Measurements from ENCODE around the gene UQCRFS1. TPM values are rescaled to one million over a fixed set of nuclear protein-coding genes. Genes with fewer than 3 reads are reported as not detected.

The UQCRFS1 gene
- total RNA-seq, 1 experiment from 2014 or later, result 44.4 TPM

- Mint-ChIP-seq H3K4me1 (ENCODE audit: insufficient read depth, unreplicated experiment) (no peaks in the 10 kb centered on the region), H3K9me3 (ENCODE audit: unreplicated experiment) (peaks cover 17% of the 10 kb centered on the region), H3K36me3 (ENCODE audit: insufficient read depth, unreplicated experiment) (no peaks in the 10 kb centered on the region), H3K27ac (ENCODE audit: low read depth, unreplicated experiment) (no peak overlapping the region), H3K27me3 (ENCODE audit: insufficient read depth, unreplicated experiment) (no peaks in the 10 kb centered on the region), H3K4me3 (ENCODE audit: unreplicated experiment) (no peak overlapping the region)
- BruUV-seq (replicated peaks), result no TSS peak
- DNase-seq (ENCODE audit: unreplicated experiment), result peak; percentile 36
- no peak for TF ChIP-seq CTCF (IDR thresholded peaks at IDR 0.05; ENCODE audit: unreplicated experiment)
- POLR2A ChIA-PET, result no interaction called here
- CTCF ChIA-PET, result interaction anchor here (0.7 kb wide), 1 partner anchor 324 kb away, joined by 3 read pairs; no protein-coding TSS in a partner anchor
- intact Hi-C loops (cut with micrococcal nuclease), result no loop called here
Observed at GRCh38 chr19:29191005-29191404, 21.9 kb downstream of the UQCRFS1 start.

GRCh38 chr19:29189033-29189360, 24.0 kb downstream of the UQCRFS1 start:
- Mint-ChIP-seq H3K27me3 (ENCODE audit: insufficient read depth, unreplicated experiment) (no peaks in the 10 kb centered on the region), H3K9me3 (ENCODE audit: unreplicated experiment) (peaks cover 17% of the 10 kb centered on the region), H3K36me3 (ENCODE audit: insufficient read depth, unreplicated experiment) (no peaks in the 10 kb centered on the region), H3K27ac (ENCODE audit: low read depth, unreplicated experiment) (no peak overlapping the region), H3K4me1 (ENCODE audit: insufficient read depth, unreplicated experiment) (no peaks in the 10 kb centered on the region), H3K4me3 (ENCODE audit: unreplicated experiment) (no peak overlapping the region)
- intact Hi-C loops (cut with micrococcal nuclease), result no loop called here
- DNase-seq (ENCODE audit: unreplicated experiment), result peak; percentile 18
- ChIA-PET CTCF (interaction anchor here (0.8 kb wide), 1 partner anchor 10 kb away, joined by 4 read pairs; no protein-coding TSS in a partner anchor), POLR2A (interaction anchor here (0.6 kb wide), 1 partner anchor 18 kb away, joined by 3 read pairs; no protein-coding TSS in a partner anchor)
- no peak for TF ChIP-seq CTCF (IDR thresholded peaks at IDR 0.05; ENCODE audit: unreplicated experiment)
- no TSS peak for BruUV-seq (replicated peaks)

GRCh38 chr19:29188289-29189032, 24.5 kb downstream of the UQCRFS1 start:
- intact Hi-C loops (cut with micrococcal nuclease), result no loop called here
- CTCF ChIA-PET, result no interaction called here

GRCh38 chr19:29187676-29188075, 25.3 kb downstream of the UQCRFS1 start:
- no peak overlapping the region for H3K4me3 Mint-ChIP-seq (ENCODE audit: unreplicated experiment)
- intact Hi-C loops (cut with micrococcal nuclease), result no loop called here
- no peaks in the 10 kb centered on the region for H3K4me1 Mint-ChIP-seq (ENCODE audit: insufficient read depth, unreplicated experiment)
- H3K27ac Mint-ChIP-seq (ENCODE audit: low read depth, unreplicated experiment), result no peak overlapping the region
- ChIA-PET CTCF (no interaction called here), POLR2A (interaction anchor here (1.0 kb wide), 1 partner anchor 24 kb away, joined by 3 read pairs; no protein-coding TSS in a partner anchor)
- no peaks in the 10 kb centered on the region for H3K27me3 Mint-ChIP-seq (ENCODE audit: insufficient read depth, unreplicated experiment)
- BruUV-seq (replicated peaks), result no TSS peak
- no peak for DNase-seq (ENCODE audit: unreplicated experiment)
- peaks cover 17% of the 10 kb centered on the region for H3K9me3 Mint-ChIP-seq (ENCODE audit: unreplicated experiment)
- TF ChIP-seq CTCF (IDR thresholded peaks at IDR 0.05; ENCODE audit: unreplicated experiment), result no peak
- no peaks in the 10 kb centered on the region for H3K36me3 Mint-ChIP-seq (ENCODE audit: insufficient read depth, unreplicated experiment)

More at GRCh38 chr19:29188289-29189032, 24.5 kb downstream of the UQCRFS1 start:
- no peak overlapping the region for H3K27ac Mint-ChIP-seq (ENCODE audit: low read depth, unreplicated experiment)
- no TSS peak for BruUV-seq (replicated peaks)
- H3K9me3 Mint-ChIP-seq (ENCODE audit: unreplicated experiment), result peaks cover 17% of the 10 kb centered on the region
- H3K4me3 Mint-ChIP-seq (ENCODE audit: unreplicated experiment), result no peak overlapping the region
- no peaks in the 10 kb centered on the region for H3K36me3 Mint-ChIP-seq (ENCODE audit: insufficient read depth, unreplicated experiment)
- POLR2A ChIA-PET, result interaction anchor here (0.6 kb wide), 1 partner anchor 19 kb away, joined by 3 read pairs; no protein-coding TSS in a partner anchor
- DNase-seq (ENCODE audit: unreplicated experiment), result peak; percentile 5
- no peaks in the 10 kb centered on the region for H3K27me3 Mint-ChIP-seq (ENCODE audit: insufficient read depth, unreplicated experiment)
- H3K4me1 Mint-ChIP-seq (ENCODE audit: insufficient read depth, unreplicated experiment), result no peaks in the 10 kb centered on the region
- TF ChIP-seq CTCF (IDR thresholded peaks at IDR 0.05; ENCODE audit: unreplicated experiment), result no peak

Measured in MCF 10A (cell line).